Fibroblast of mammary gland (primary cell): ENCODE results near the gene HBD.

ENCODE experiments used
- DNase-seq: peaks from one replicate; pipeline ENCODE4 v3.0.0-alpha.2; 2010; ENCODE audit warnings: low read depth
- H3K4me3 ChIP-seq: 2 replicates; pipeline ENCODE4 v1.5.1; 2011; ENCODE audit warnings: low read depth, mild to moderate bottlenecking, low read length, moderate library complexity; ENCODE audit not compliant: control insufficient read depth
- TF ChIP-seq, protein P1 (sequence below): conservative IDR thresholded peaks from 2 replicates; pipeline ENCODE4 v1.5.1; 2011; ENCODE audit warnings: low read depth, low read length, inconsistent platforms; ENCODE audit not compliant: control insufficient read depth, insufficient read depth

HBD gene

DNA sequence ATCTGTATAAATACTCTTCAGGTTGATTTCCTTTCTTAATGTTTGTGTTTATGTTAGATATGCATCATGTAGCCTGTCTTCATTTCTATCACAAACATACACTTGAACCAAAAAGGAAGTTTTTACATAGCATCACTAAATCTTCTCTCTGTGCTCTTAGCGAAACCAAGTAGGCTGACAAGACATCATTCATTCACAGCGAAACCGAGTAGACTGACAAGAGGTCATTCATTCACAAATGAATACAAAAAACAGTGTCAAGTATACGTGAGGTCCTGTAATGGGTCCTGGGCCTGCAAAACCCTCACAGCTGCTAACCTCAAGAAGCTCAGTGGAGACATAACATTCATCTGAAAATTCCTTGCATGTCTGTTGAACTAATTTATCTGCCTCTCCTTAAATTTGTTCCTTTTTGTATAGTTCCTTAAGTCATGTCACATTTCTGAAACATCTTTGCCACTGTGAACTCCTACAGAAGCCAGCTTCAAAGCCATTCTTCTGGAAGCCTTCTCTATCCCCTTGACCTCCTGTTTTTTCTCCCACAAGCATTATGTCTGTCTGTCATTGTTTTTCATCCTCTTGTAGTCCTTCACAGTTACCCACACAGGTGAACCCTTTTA is 45.3 kb upstream of the HBD start:
- no peak for DNase-seq
- no peak overlapping the region for H3K4me3 ChIP-seq
- TF ChIP-seq, protein P1, sequence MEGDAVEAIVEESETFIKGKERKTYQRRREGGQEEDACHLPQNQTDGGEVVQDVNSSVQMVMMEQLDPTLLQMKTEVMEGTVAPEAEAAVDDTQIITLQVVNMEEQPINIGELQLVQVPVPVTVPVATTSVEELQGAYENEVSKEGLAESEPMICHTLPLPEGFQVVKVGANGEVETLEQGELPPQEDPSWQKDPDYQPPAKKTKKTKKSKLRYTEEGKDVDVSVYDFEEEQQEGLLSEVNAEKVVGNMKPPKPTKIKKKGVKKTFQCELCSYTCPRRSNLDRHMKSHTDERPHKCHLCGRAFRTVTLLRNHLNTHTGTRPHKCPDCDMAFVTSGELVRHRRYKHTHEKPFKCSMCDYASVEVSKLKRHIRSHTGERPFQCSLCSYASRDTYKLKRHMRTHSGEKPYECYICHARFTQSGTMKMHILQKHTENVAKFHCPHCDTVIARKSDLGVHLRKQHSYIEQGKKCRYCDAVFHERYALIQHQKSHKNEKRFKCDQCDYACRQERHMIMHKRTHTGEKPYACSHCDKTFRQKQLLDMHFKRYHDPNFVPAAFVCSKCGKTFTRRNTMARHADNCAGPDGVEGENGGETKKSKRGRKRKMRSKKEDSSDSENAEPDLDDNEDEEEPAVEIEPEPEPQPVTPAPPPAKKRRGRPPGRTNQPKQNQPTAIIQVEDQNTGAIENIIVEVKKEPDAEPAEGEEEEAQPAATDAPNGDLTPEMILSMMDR = no peak

DNA sequence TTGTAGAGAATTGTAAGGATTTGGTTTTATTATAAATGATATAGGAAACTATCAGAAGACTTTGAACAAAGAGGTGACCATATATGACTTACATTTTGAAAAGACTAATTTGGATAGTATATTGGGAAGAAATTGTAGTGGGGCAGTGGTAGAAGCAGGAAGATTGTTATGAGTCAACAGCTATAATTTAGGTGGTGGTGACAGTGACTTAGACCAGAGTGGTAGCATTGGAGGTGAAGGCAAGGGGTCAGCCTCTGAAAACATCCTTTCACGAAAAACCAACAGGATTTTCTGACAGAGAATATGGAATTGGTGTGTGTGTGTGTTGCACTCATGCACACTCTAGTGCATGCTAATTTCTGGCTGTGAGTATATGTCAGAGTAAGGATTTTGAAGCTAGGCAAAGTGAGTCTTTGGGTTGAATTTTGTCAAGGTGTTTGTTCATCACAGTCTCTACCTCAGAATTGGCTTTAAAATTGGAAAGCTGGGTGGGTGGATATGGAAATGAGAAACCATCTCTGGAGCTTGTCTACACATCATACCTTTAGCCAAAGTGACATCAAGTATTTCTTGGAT is 43.6 kb upstream of the HBD start:
- H3K4me3 ChIP-seq = no peak overlapping the region
- TF ChIP-seq, protein P1 = no peak
- peak; percentile 52 for DNase-seq

DNA sequence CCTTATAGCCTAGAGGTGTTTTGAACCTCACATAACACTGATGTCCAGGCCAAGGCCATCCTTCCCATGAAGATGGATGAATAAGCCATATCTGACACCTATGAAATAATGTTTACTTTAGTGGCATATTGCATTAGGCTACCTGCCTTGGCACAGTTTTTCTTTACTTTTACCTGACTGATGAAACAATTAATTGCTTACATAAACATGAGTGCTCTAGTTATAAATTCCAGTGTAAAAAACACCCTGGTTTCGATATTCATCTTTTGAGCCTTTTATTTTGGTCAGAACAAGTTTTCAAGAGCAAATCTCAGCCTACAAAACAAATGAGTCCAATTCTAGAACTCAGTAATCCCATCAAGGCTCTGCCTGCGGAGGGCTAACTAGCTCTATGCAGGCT is 42.4 kb upstream of the HBD start:
- H3K4me3 ChIP-seq = no peak overlapping the region
- TF ChIP-seq, protein P1 = no peak
- DNase-seq = no peak

DNA sequence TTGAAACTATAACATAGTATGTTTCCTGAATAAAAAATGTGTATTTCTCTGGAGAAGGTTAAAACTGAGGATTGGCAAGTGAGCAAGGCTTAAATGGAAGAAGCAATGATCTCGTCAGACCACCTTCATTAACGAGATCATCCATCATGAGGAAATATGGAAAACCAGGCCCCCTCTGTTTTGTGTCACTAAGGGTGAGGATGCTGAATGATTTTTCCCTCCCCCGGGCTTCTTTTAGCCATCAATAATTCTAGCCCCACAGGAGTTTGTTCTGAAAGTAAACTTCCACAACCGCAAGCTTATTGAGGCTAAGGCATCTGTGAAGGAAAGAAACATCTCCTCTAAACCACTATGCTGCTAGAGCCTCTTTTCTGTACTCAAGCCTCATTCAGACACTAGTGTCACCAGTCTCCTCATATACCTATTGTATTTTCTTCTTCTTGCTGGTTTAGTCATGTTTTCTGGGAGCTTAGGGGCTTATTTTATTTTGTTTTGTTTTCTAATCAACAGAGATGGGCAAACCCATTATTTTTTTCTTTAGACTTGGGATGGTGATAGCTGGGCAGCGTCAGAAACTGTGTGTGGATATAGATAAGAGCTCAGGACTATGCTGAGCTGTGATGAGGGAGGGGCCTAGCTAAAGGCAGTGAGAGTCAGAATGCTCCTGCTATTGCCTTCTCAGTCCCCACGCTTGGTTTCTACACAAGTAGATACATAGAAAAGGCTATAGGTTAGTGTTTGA is 41.3 kb upstream of the HBD start:
- DNase-seq = no peak
- TF ChIP-seq, protein P1 = no peak

DNA sequence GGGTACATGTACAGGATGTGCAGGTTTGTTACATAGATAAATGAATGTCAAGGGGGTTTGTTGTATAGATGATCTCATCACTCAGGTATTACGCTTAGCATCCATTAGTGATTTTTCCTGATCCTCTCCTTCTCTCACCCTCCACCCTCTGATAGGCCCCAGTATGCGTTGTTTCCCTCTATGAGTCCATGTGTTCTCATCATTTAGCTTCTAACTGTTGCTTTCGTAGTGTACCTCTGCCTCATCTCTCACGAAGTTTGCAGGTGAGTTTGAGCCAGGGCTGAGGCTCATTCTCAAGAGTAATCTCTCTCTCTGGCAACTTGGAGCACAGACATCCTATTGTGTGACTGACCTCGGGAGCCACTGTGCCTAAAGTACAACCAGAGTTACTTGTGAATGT is 40.1 kb upstream of the HBD start:
- H3K4me3 ChIP-seq = no peak overlapping the region
- DNase-seq = no peak
- TF ChIP-seq, protein P1 = no peak

More for the DNA sequence above, 41.3 kb upstream of the HBD start:
- no peak overlapping the region for H3K4me3 ChIP-seq

DNA sequence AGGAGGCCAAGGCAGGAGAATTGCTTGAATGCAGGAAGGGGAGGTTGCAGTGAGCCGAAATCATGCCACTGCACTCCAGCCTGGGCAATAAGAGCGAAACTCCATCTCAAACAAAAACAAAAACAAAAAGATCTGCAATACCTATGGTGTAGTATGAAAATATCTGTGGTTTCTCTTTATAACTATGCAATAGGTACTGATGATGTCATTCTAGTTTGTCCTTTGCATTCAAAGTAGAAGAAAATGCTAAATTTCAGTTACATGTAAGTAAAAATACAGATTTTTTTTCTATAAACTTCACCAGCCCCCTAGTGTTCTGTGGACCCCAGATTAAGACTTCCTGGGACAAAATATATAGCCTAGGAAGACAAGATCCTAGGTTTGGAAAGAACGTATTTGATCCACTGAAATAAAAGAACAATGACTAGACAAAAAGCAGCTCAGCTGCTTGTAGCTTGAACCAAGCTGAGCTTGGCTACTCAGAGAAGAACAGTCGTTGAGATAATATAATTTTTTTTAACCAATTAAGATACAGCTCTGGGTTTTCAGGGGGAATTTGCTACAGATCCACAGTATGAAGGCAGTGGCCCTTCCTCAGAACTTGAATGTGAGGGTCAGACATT is 38.2 kb upstream of the HBD start:
- DNase-seq = no peak
- TF ChIP-seq, protein P1 = no peak
- H3K4me3 ChIP-seq = no peak overlapping the region
